Activated naive CD4-positive, alpha-beta T cell treated with anti-CD3 and anti-CD28 coated beads, Interleukin-2, amount 10 ng/mL, durations not matched to agents 5 hours and 36 hours (primary cell): ENCODE results near the gene CCDC134. TPM values are rescaled to one million over a fixed set of nuclear protein-coding genes. Genes with fewer than 3 reads are reported as not detected.

Experiments used
- total RNA-seq, 2 experiments: library from RNA; stranded (reverse); gene quantifications; one replicate each; pipeline ENCODE4 v1.2.3, GENCODE V29; 2021

Gene CCDC134
- 10 to 100 TPM; 15.7 to 16.9 TPM for total RNA-seq

GRCh38 chr22:41800348-41801146 is at the start of gene CCDC134:
CCDC134 (plus strand) TSS chr22:41800679; CDS start chr22:41808891, 8,212 bp downstream.

DNA sequence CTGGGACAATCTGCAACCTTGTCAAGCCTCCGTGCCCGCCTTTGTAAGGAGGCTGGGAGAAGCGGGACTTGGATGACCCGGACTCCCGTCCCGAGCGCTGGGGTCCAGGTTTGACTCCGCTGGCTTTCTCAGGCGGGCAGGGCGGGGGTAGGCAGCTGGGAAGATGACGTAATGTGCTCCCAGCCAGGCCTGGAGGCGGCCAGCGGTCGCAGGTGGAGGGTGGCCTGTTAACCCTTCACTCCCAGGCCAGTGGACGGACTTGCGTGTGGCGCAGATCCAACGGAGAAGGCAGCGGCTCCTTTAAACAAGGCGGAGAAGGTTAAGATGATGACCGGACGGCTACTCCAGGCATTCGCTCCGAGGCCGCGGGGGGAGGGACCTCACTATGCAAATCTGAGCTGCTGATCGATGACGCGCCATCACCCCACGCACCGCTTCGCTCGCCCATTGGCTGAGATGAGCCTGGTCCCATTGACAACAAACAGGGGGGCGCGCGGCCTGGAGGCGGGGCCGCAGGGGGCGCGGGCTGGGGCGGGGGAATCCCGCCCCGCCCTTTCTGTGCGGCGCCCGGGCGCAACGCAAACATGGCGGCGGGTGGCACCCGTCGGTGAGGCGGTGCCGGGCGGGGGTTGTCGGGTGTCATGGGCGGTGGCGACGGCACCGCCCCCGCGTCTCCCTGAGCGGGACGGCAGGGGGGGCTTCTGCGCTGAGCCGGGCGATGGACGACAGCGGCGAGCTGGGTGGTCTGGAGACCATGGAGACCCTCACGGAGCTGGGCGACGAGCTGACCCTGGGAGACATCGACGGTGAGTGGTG is 32.3 kb downstream of the CCDC134 start, which contains the start of gene SREBF2:
SREBF2 (plus strand) TSS at position 553 of the 816 bp plus-strand sequence; CDS start at position 719, 166 bp downstream.

Other genes with a start within 250 kb of the CCDC134 start
- not detected for gene CSDC2, start 239.7 kb upstream of the CCDC134 start, total RNA-seq
- 10 to 100 TPM; 34.0 to 38.7 TPM for gene PMM1, start 210.8 kb upstream of the CCDC134 start, total RNA-seq
- gene DESI1, start 179.6 kb upstream of the CCDC134 start, total RNA-seq = 10 to 100 TPM; 32.4 to 32.5 TPM
- gene XRCC6, start 179.4 kb upstream of the CCDC134 start, total RNA-seq = 100 to 1,000 TPM; 222 to 232 TPM
- 100 to 1,000 TPM; 155 TPM for gene SNU13, start 111.8 kb upstream of the CCDC134 start, total RNA-seq
- 10 to 100 TPM; 56.0 to 70.4 TPM for gene MEI1, start 101.2 kb upstream of the CCDC134 start, total RNA-seq
- 100 to 1,000 TPM; 146 to 148 TPM for gene SREBF2, start 32.4 kb downstream of the CCDC134 start, total RNA-seq
- gene SHISA8, start 114.4 kb downstream of the CCDC134 start, total RNA-seq = under 1 TPM in 1 of 2 experiments, not detected in 1; 0.18 TPM
- 1 to 10 TPM; 1.5 to 1.9 TPM for gene TNFRSF13C, start 126.1 kb downstream of the CCDC134 start, total RNA-seq
- 10 to 100 TPM; 65.7 to 69.3 TPM for gene CENPM, start 146.5 kb downstream of the CCDC134 start, total RNA-seq
- 1 to 10 TPM; 1.9 to 2.1 TPM for gene SEPTIN3, start 168.8 kb downstream of the CCDC134 start, total RNA-seq
- gene WBP2NL, start 198.1 kb downstream of the CCDC134 start, total RNA-seq = 1 to 10 TPM; 1.7 to 1.9 TPM